Colonic mucosa (tissue), 4 donors: ENCODE measurements around the gene MON2. TPM values are rescaled to one million over a fixed set of nuclear protein-coding genes. Genes with fewer than 3 reads are reported as not detected.

Experiments
- DNase-seq: peaks from one replicate; pipeline ENCODE4 v3.0.0-alpha.2; 2020
- H3K27ac ChIP-seq: fragments of 200-600 bp; one replicate; pipeline ENCODE4 v1.8.0; 2021
- H3K27me3 ChIP-seq: fragments of 200-600 bp; one replicate; pipeline ENCODE4 v1.8.0; 2021
- H3K36me3 ChIP-seq: fragments of 200-600 bp; one replicate; pipeline ENCODE4 v1.8.0; 2021
- H3K4me1 ChIP-seq: fragments of 200-600 bp; one replicate; pipeline ENCODE4 v1.8.0; 2021; ENCODE audit warnings: mild to moderate bottlenecking
- H3K4me3 ChIP-seq: fragments of 200-600 bp; one replicate; pipeline ENCODE4 v1.8.0; 2021
- H3K9ac ChIP-seq, 2 donors: one replicate each; pipeline ENCODE4 v1.7.0; 2013; ENCODE audit warnings: control low read depth in 2 of 2, low read depth in 2 of 2, low read length in 2 of 2
- H3K9me3 ChIP-seq: fragments of 200-600 bp; one replicate; pipeline ENCODE4 v1.8.0; 2021
- intact Hi-C: fragments of 100-400 bp; cut with DNase I; formaldehyde crosslinking; loops from one replicate; pipeline ENCODE4 v1.14.1; 2022
- total RNA-seq, 2 donors: library from RNA; stranded (reverse); fragmentation: NEBNext Ultra II Directional in 1 of 2; extraction: Animal tissue kit (Norgen Biotek cat#: 25700) in 1 of 2; gene quantifications; one replicate each; pipeline ENCODE4 v1.2.1, GENCODE V29; 2021
- TF ChIP-seq, protein P1 (sequence below): fragments of 200-600 bp; IDR thresholded peaks from one replicate; pipeline ENCODE4 v1.8.0; 2022; ENCODE audit warnings: antibody characterized with exemption, mild to moderate bottlenecking
- donor health status: healthy.
- donor health status: DM: no; HTN: no; CAD: no.
- donor health status: DM: no; HTN: no; CAD: no.

MON2 gene
- total RNA-seq, 2 donors from 2014 or later: 50.4 to 53.0 TPM

DNA sequence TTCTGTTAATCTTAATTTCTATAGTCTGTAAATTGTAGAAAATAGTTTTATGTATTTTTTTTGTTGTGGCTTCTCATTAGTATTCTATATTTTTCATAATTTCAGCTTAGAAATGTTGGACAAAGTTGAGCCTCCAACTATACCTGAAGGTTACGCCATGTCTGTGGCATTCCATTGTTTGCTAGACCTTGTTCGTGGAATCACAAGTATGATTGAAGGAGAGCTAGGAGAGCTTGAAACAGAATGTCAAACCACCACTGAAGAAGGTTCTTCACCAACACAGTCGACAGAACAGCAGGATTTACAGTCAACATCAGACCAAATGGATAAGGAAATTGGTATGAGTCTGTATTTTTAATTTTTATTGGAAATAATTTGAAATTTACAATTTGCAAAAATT, 65.7 kb downstream of the MON2 start:
- intact Hi-C loops: no loop called here
- no peak overlapping the region for H3K4me3 ChIP-seq
- no peaks in the 10 kb centered on the region for H3K9me3 ChIP-seq
- H3K4me1 ChIP-seq: no peaks in the 10 kb centered on the region
- TF ChIP-seq, protein P1, sequence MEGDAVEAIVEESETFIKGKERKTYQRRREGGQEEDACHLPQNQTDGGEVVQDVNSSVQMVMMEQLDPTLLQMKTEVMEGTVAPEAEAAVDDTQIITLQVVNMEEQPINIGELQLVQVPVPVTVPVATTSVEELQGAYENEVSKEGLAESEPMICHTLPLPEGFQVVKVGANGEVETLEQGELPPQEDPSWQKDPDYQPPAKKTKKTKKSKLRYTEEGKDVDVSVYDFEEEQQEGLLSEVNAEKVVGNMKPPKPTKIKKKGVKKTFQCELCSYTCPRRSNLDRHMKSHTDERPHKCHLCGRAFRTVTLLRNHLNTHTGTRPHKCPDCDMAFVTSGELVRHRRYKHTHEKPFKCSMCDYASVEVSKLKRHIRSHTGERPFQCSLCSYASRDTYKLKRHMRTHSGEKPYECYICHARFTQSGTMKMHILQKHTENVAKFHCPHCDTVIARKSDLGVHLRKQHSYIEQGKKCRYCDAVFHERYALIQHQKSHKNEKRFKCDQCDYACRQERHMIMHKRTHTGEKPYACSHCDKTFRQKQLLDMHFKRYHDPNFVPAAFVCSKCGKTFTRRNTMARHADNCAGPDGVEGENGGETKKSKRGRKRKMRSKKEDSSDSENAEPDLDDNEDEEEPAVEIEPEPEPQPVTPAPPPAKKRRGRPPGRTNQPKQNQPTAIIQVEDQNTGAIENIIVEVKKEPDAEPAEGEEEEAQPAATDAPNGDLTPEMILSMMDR: no peak
- H3K9ac ChIP-seq: no peak overlapping the region
- no peaks in the 10 kb centered on the region for H3K27me3 ChIP-seq
- no peak for DNase-seq
- H3K27ac ChIP-seq: no peak overlapping the region
- H3K36me3 ChIP-seq: no peaks in the 10 kb centered on the region

DNA sequence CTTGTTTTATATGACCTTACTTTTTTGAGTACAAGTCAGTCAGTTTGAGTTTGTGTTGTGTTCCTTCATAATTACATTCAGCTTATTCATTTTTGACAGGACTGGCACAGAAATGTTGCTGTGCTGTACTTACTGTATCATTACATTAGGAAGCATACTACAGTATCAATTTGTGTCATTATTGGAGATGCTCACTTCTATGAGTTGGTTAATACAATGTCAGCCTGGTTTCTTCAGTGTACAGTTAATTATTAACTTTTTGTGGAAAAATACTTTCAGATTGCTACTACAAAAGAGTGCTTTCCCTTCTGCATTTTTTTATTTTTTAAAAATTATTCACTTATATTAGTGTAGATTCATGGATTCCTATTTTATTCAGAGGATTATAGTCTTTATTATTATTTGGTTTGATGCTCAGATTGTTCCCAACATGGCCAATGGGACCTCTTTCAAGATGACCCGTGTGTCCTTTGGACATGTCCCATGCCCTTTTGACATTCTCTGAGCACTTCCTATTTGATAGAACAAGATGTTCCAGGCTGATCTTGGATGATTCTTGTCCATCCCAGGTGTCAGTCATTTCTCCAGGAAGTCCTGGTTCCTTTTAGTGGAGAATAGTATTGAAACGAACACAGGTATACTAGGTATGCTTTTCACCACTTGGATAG, 66.6 kb downstream of the MON2 start:
- H3K9ac ChIP-seq: no peak overlapping the region

DNA sequence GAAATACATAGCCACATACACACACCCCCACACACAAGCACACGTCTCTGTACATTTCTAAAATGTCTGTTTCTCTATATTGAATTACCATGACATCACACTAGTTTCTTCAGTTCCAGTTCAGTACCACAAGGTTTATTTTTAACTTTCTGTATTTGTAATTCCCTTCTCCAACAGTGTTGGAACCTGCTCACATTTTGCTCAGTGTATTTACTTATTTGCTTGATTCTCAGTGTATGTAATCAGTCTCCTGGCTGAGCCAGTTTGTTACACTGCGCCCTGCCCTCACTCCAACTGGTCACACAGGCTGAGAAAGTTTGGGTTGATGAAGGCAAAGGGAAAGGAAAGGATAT, 67.1 kb downstream of the MON2 start:
- Histone ChIP-seq H3K9me3 (no peaks in the 10 kb centered on the region), H3K4me1 (no peaks in the 10 kb centered on the region), H3K27ac (no peak overlapping the region), H3K27me3 (no peaks in the 10 kb centered on the region), H3K9ac (no peak overlapping the region), H3K4me3 (no peak overlapping the region), H3K36me3 (no peaks in the 10 kb centered on the region)
- DNase-seq: no peak
- TF ChIP-seq, protein P1: no peak
- intact Hi-C loops: no loop called here

More for the DNA sequence above, 66.6 kb downstream of the MON2 start:
- H3K4me3 ChIP-seq: no peak overlapping the region
- no peaks in the 10 kb centered on the region for H3K9me3 ChIP-seq
- no peak for DNase-seq
- H3K36me3 ChIP-seq: no peaks in the 10 kb centered on the region
- TF ChIP-seq, protein P1: no peak
- H3K4me1 ChIP-seq: no peaks in the 10 kb centered on the region
- intact Hi-C loops: no loop called here
- no peaks in the 10 kb centered on the region for H3K27me3 ChIP-seq
- no peak overlapping the region for H3K27ac ChIP-seq

DNA sequence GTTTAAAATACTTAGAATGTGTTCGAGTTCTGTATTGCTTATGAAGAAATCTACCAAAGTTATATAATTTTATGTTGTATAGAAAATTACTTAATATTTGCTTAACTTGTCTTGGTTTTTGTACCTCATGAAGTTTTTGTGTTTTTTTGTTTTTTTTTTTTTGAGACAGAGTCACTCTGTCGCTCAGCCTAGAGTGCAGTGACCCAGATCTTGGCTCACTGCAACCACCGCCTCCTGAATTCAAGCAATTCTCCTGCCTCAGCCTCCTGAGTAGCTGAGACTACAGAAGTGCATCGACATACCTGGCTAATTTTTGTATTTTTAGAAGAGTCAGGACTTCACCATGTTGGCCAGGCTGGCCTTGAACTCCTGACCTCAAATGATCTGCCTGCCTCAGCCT, 69.9 kb downstream of the MON2 start:
- no peaks in the 10 kb centered on the region for H3K27me3 ChIP-seq
- H3K27ac ChIP-seq: no peak overlapping the region
- H3K36me3 ChIP-seq: no peaks in the 10 kb centered on the region
- DNase-seq: no peak
- no peaks in the 10 kb centered on the region for H3K9me3 ChIP-seq
- no peak overlapping the region for H3K9ac ChIP-seq
- no peaks in the 10 kb centered on the region for H3K4me1 ChIP-seq
- TF ChIP-seq, protein P1: no peak
- intact Hi-C loops: no loop called here
- H3K4me3 ChIP-seq: no peak overlapping the region

DNA sequence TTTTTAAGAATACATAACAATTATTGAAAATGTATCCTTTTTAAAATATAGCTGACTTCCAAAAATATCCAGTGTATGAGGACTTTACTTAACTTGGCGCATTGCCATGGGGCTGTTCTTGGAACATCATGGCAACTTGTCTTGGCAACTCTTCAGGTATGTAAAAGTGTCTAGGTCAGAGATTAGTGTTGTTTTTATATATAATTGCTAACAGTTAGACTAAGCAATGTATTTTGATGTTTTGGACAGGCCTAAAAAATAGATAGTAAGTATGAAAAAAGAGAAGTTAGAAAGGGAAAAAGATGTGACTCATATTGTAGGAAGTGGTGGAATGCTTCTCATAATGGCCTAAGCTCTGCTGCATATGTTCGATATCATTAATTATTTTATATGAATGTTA, 70.9 kb downstream of the MON2 start:
- intact Hi-C loops: no loop called here
- Histone ChIP-seq H3K27me3 (no peaks in the 10 kb centered on the region), H3K9me3 (no peaks in the 10 kb centered on the region), H3K27ac (no peak overlapping the region), H3K9ac (no peak overlapping the region), H3K4me3 (no peak overlapping the region), H3K4me1 (no peaks in the 10 kb centered on the region), H3K36me3 (no peaks in the 10 kb centered on the region)
- TF ChIP-seq, protein P1: no peak
- no peak for DNase-seq
